NT2/D1 (cell line): ENCODE measurements around the gene ATF6B.

ENCODE experiments used
- SUZ12 ChIP-seq: IDR thresholded peaks from 2 replicates; pipeline ENCODE4 v1.6.1; 2011; ENCODE audit not compliant: insufficient read length, insufficient read depth; ENCODE audit errors: extremely low read depth
- ZNF274 ChIP-seq: IDR thresholded peaks from 2 replicates; pipeline ENCODE4 v1.6.1; 2011; ENCODE audit warnings: mild to moderate bottlenecking, low read depth, low read length

DNA sequence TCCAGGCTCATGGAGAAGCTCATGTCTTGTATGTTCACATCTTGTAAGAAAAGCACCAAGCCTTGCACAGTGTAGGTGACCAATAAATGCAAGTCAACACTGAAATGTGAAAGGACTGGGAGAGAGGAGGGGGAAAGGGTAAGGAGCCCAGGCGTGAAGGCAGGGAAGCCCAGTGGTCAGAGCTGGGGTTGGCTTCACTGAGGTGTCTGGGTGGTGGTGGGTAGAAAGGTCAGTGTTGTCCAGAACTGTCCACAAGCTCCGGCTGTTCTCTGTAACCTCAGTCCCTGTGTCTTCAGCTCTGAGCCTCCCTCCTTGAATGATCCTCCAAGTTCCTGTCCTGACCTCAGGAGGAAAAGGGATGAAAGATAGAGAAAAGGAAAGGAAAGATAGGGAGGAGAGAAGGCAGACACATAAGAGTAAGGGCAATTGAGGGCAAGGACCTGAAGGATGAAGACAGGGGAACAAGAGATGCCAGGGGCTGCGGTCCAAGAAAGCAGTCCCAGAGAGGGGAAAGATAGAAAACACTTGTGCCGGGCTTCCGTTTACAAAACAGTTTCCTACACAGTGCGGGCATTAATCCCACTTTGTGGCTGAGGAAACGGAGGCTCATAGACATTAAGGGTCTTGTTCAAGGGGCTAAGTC, 16.5 kb downstream of the ATF6B start:
- no peak for TF ChIP-seq SUZ12
- no peak for TF ChIP-seq ZNF274
